ENCODE measurements around the gene TMEM52. TPM values are rescaled to one million over a fixed set of nuclear protein-coding genes. Genes with fewer than 3 reads are reported as not detected.

TMEM52 gene
- total RNA-seq, 1 experiment from 2014 or later = 1.2 TPM

DNA sequence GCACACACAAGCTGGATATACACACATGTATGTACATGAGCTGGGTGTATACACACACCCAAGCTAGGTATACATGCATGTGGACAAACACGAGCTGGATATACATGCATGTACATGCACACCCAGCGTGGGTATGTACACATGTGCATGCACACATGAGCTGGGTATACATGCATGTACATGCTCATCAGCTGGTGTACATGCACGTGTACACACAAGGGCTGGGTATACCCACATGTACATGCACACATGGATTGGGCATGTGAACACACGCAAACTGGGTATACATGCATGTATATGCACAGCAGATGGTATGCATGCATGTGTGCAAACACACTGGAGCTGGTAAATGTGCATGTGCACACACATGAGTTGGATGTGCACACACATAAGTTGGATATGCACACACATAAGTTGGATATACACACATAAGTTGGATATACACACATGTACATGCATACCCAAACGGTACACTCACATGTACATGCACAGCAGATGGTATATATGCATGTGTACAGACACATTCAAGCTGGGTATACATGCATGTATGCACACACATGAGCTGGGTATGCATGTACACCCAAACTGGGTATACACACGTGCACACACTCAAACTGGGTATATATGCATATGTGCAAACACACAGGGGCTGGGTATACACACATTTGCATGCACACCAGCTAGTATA is 20.7 kb downstream of the TMEM52 start:
- Mint-ChIP-seq H3K36me3 (ENCODE audit: insufficient read depth, unreplicated experiment) (no peaks in the 10 kb centered on the region), H3K27me3 (ENCODE audit: insufficient read depth, unreplicated experiment) (no peaks in the 10 kb centered on the region), H3K9me3 (ENCODE audit: unreplicated experiment) (no peaks in the 10 kb centered on the region), H3K27ac (ENCODE audit: low read depth, unreplicated experiment) (no peak overlapping the region), H3K4me1 (ENCODE audit: insufficient read depth, unreplicated experiment) (peaks cover 10% of the 10 kb centered on the region), H3K4me3 (ENCODE audit: unreplicated experiment) (no peak overlapping the region)
- ChIA-PET POLR2A (interaction anchor here (0.8 kb wide), 1 partner anchor 11 kb away, joined by 3 read pairs; no protein-coding TSS in a partner anchor), CTCF (interaction anchor here (0.6 to 1.5 kb wide), 8 partner anchors 8 to 151 kb away, joined by 3 to 7 read pairs (median 4); no protein-coding TSS in a partner anchor)
- no peak for DNase-seq (ENCODE audit: unreplicated experiment)
- no TSS peak for BruUV-seq (replicated peaks)
- intact Hi-C loops (cut with micrococcal nuclease) = no loop called here
- no peak for TF ChIP-seq CTCF (IDR thresholded peaks at IDR 0.05; ENCODE audit: unreplicated experiment)

DNA sequence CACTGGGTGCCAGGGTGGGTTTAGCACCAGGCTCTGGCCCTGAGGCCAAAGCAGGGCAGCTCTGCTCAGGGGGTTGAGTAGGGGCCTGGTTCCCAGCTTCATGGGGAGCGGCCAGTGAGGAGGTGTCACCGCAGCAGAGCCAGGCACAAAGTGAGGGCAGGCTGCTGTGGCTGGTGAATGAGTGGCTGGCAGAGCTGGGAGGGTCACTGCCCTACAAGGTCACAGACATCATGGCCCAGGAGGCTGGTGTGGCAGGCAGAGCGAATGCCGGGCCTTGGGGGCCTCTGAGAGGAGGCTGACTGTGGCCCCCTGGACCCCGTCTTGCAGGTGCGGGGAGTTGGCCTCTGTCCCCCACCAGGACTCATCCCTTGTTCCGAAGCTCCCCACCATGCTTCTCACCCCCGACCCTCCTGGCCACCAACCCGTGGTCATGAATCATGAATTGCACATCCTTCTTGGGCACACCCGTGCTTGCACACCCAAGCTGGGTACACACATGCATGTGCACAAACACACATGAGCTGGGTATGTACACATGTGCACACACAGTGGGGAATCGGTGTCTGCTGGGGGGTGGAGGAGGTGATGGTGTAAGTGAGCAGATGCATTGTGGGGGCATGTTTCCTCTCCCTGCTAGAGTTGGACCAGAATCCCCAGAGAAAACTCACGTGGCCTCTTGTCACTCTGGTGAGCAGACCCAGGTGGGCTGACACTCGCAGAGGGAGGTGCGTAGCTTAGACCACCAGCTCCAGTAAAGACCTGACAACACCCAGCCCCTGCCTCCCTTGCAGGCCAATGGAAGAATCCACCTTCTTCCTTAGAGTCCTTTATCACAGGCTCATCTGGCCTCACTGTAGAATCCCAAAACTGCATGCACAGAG is 23.4 kb downstream of the TMEM52 start:
- no peak for TF ChIP-seq CTCF (IDR thresholded peaks at IDR 0.05; ENCODE audit: unreplicated experiment)
- CTCF ChIA-PET = interaction anchor here (1.0 to 3.2 kb wide), 3 partner anchors 10 to 109 kb away, joined by 4 to 19 read pairs (median 8); no protein-coding TSS in a partner anchor
- POLR2A ChIA-PET = interaction anchor here (1.4 to 1.9 kb wide), 5 partner anchors 10 to 116 kb away, joined by 4 to 10 read pairs (median 5); no protein-coding TSS in a partner anchor
- Mint-ChIP-seq H3K9me3 (ENCODE audit: unreplicated experiment) (no peaks in the 10 kb centered on the region), H3K4me3 (ENCODE audit: unreplicated experiment) (no peak overlapping the region), H3K4me1 (ENCODE audit: insufficient read depth, unreplicated experiment) (peaks cover 18% of the 10 kb centered on the region), H3K27ac (ENCODE audit: low read depth, unreplicated experiment) (peak overlapping the region; percentile 39), H3K27me3 (ENCODE audit: insufficient read depth, unreplicated experiment) (no peaks in the 10 kb centered on the region), H3K36me3 (ENCODE audit: insufficient read depth, unreplicated experiment) (no peaks in the 10 kb centered on the region)
- intact Hi-C loops (cut with micrococcal nuclease) = no loop called here
- no peak for DNase-seq (ENCODE audit: unreplicated experiment)
- no TSS peak for BruUV-seq (replicated peaks)

DNA sequence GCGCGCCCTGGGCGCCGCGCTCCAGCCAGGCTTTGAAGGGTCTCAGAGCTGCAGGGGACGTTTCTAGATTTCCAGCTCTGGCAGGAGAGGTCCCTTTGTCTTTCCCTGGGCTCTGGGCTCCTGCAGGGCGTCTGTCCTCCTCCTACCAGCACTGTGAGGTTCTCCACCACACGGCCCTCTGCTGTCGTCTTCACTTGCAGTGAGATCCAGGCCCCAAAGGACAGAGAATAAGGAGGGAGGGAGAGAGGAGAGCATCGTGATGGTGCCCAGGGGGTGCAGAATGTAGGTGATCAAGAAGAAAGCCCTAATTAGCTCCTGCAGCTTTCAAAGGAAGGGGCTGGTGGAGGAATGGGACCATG is 24.0 kb downstream of the TMEM52 start:
- Mint-ChIP-seq H3K9me3 (ENCODE audit: unreplicated experiment) (no peaks in the 10 kb centered on the region), H3K27ac (ENCODE audit: low read depth, unreplicated experiment) (peak overlapping the region; percentile 39), H3K4me1 (ENCODE audit: insufficient read depth, unreplicated experiment) (peaks cover 18% of the 10 kb centered on the region), H3K27me3 (ENCODE audit: insufficient read depth, unreplicated experiment) (no peaks in the 10 kb centered on the region), H3K36me3 (ENCODE audit: insufficient read depth, unreplicated experiment) (no peaks in the 10 kb centered on the region), H3K4me3 (ENCODE audit: unreplicated experiment) (peak overlapping the region; percentile 55)
- BruUV-seq (replicated peaks) = no TSS peak
- ChIA-PET POLR2A (interaction anchor here (1.4 to 1.9 kb wide), 3 partner anchors 11 to 115 kb away, joined by 5 to 10 read pairs (median 6); no protein-coding TSS in a partner anchor), CTCF (interaction anchor here (1.0 to 3.2 kb wide), 3 partner anchors 11 to 108 kb away, joined by 4 to 19 read pairs (median 8); no protein-coding TSS in a partner anchor)
- intact Hi-C loops (cut with micrococcal nuclease) = no loop called here
- TF ChIP-seq CTCF (IDR thresholded peaks at IDR 0.05; ENCODE audit: unreplicated experiment) = no peak
- DNase-seq (ENCODE audit: unreplicated experiment) = no peak

Data from MCF 10A (cell line).